DND-41 (cell line): ENCODE results near the gene HDAC4.

Experiments used
- CTCF ChIP-seq: IDR thresholded peaks from 2 replicates; pipeline ENCODE4 v1.5.1; 2012; ENCODE audit warnings: borderline replicate concordance, low read length, moderate library complexity, mild to moderate bottlenecking; ENCODE audit not compliant: poor library complexity, severe bottlenecking; ENCODE audit errors: extremely low read depth
- EZH2 ChIP-seq: IDR thresholded peaks from 3 replicates; pipeline ENCODE4 v1.6.1; 2012; ENCODE audit warnings: borderline replicate concordance, low read depth, mild to moderate bottlenecking, moderate library complexity, low read length, inconsistent platforms; ENCODE audit not compliant: severe bottlenecking

- no peak for TF ChIP-seq CTCF
- TF ChIP-seq EZH2, result no peak
Observed at GRCh38 chr2:239251971-239252370, 148.8 kb downstream of the HDAC4 start.
